HepG2 (cell line): Measurements from ENCODE around the gene NUDT3. TPM values are rescaled to one million over a fixed set of nuclear protein-coding genes. Genes with fewer than 3 reads are reported as not detected.

Source experiments
- ATF7-NPFF ChIP-seq: sonication (generic); formaldehyde crosslinking; IDR thresholded peaks from 2 replicates; pipeline ENCODE4 v1.8.1; 2023; ENCODE audit warnings: mild to moderate bottlenecking, low read depth, missing genetic modification reagents, moderate library complexity
- ELF4 ChIP-seq: sonication (generic); formaldehyde crosslinking; IDR thresholded peaks from 2 replicates; pipeline ENCODE4 v1.5.0; 2020; ENCODE audit warnings: missing genetic modification reagents, mild to moderate bottlenecking, moderate library complexity, borderline replicate concordance
- HNRNPH1 ChIP-seq: fragments of 200-400 bp; formaldehyde crosslinking; optimal IDR thresholded peaks from 2 replicates; pipeline ENCODE3; 2017; ENCODE audit warnings: mild to moderate bottlenecking, low read depth, low read length
- IRX3 ChIP-seq: sonication (generic); formaldehyde crosslinking; IDR thresholded peaks from 2 replicates; pipeline ENCODE4 v1.8.1; 2023; ENCODE audit warnings: mild to moderate bottlenecking, low read depth, missing genetic modification reagents, borderline replicate concordance
- MLXIP ChIP-seq: sonication (generic); formaldehyde crosslinking; IDR thresholded peaks from 2 replicates; pipeline ENCODE4 v1.9.0; 2021; ENCODE audit warnings: missing genetic modification reagents, borderline replicate concordance
- PHB2 ChIP-seq: fragments of 450-650 bp; IDR thresholded peaks from 2 replicates; pipeline ENCODE4 v1.6.1; 2018; ENCODE audit not compliant: partially characterized antibody
- REST ChIP-seq, 2 experiments: IDR thresholded peaks; 2 replicates each; pipeline ENCODE4 v1.6.1; 2011 to 2012; ENCODE audit warnings: low read length in 2 of 2, borderline replicate concordance in 1 of 2, low read depth in 1 of 2, mild to moderate bottlenecking in 1 of 2, moderate library complexity in 1 of 2
- SPEN ChIP-seq: sonication (generic); formaldehyde crosslinking; IDR thresholded peaks from 2 replicates; pipeline ENCODE4 v1.5.1; 2020; ENCODE audit warnings: low read depth, mild to moderate bottlenecking, missing genetic modification reagents
- U2AF2 ChIP-seq: fragments of 200-400 bp; formaldehyde crosslinking; IDR thresholded peaks from 2 replicates; pipeline ENCODE4 v1.6.1; 2017; ENCODE audit warnings: low read depth, mild to moderate bottlenecking, low read length
- USF2 ChIP-seq, 2 experiments: sonication (generic) in 1 of 2; formaldehyde crosslinking in 1 of 2; IDR thresholded peaks; 2 replicates each; pipeline versions ENCODE4 v1.5.1 to v1.6.1; 2011 to 2020; ENCODE audit warnings: borderline replicate concordance in 1 of 2, low read depth in 1 of 2, low read length in 1 of 2, mild to moderate bottlenecking in 1 of 2, missing genetic modification reagents in 1 of 2, moderate library complexity in 1 of 2
- ZFP36L2 ChIP-seq: sonication (generic); formaldehyde crosslinking; IDR thresholded peaks from 2 replicates; pipeline ENCODE4 v1.4.0; 2020; ENCODE audit warnings: missing genetic modification reagents
- ZNF317 ChIP-seq: sonication (generic); formaldehyde crosslinking; IDR thresholded peaks from 2 replicates; pipeline ENCODE4 v1.5.0; 2020; ENCODE audit warnings: mild to moderate bottlenecking, missing genetic modification reagents
- ZNF83 ChIP-seq: sonication (generic); formaldehyde crosslinking; IDR thresholded peaks from 2 replicates; pipeline ENCODE4 v1.4.0; 2020; ENCODE audit warnings: missing genetic modification reagents, mild to moderate bottlenecking, borderline replicate concordance
- polyA plus RNA-seq, 8 experiments: library from polyadenylated mRNA; depleted of rRNA in 3 of 8; stranded (reverse) in 7 of 8; unstranded in 1 of 8; fragments of >200 nt; fragmentation: Illumina TruSeq in 4 of 8; extraction: Trizol in 4 of 8; gene quantifications; 2 replicates each; pipeline versions ENCODE4 v1.2.1 to v1.2.3, GENCODE V29; 2011 to 2016; ENCODE audit warnings: low read depth in 4 of 8, missing spikeins in 1 of 8, mixed read lengths in 1 of 8; ENCODE audit not compliant: insufficient read depth in 1 of 8
- total RNA-seq, 5 experiments: library from RNA; depleted of rRNA; stranded (reverse); fragments of >200 nt; fragmentation: Illumina TruSeq; extraction: Trizol; gene quantifications; 2 replicates each; pipeline ENCODE4 v1.2.3, GENCODE V29; 2016; ENCODE audit warnings: low read depth in 1 of 5
- TF ChIP-seq, protein P1 (sequence below): sonication (generic); formaldehyde crosslinking; IDR thresholded peaks from 2 replicates; pipeline ENCODE4 v1.9.0; 2022; ENCODE audit warnings: low read depth, missing genetic modification reagents

NUDT3 gene
- total and polyA plus RNA-seq, 2 of the 13 experiments (the other 11 are each of a cell fraction or from before 2014, with no cell fraction given): 20.2 to 20.6 TPM

GRCh38 chr6:34236443-34237315 is 155.8 kb downstream of the NUDT3 start, which contains the start of gene HMGA1 (continued):
- TF ChIP-seq MLXIP: no peak
- TF ChIP-seq PHB2: no peak
- no peak for TF ChIP-seq ELF4 (CRISPR knock-in tag)
- no peak for TF ChIP-seq ZNF83 (CRISPR knock-in tag)
- TF ChIP-seq HNRNPH1: no peak
- no peak for TF ChIP-seq SPEN (CRISPR knock-in tag)
- no peak for TF ChIP-seq U2AF2
- no peak for TF ChIP-seq ZNF317
- no peak for TF ChIP-seq ATF7-NPFF (CRISPR knock-in tag)
- TF ChIP-seq, protein P1, sequence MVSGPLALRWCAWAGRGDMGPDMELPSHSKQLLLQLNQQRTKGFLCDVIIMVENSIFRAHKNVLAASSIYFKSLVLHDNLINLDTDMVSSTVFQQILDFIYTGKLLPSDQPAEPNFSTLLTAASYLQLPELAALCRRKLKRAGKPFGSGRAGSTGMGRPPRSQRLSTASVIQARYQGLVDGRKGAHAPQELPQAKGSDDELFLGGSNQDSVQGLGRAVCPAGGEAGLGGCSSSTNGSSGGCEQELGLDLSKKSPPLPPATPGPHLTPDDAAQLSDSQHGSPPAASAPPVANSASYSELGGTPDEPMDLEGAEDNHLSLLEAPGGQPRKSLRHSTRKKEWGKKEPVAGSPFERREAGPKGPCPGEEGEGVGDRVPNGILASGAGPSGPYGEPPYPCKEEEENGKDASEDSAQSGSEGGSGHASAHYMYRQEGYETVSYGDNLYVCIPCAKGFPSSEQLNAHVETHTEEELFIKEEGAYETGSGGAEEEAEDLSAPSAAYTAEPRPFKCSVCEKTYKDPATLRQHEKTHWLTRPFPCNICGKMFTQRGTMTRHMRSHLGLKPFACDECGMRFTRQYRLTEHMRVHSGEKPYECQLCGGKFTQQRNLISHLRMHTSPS: no peak
- no peak for TF ChIP-seq REST (IDR thresholded peaks at IDR 0.05; ENCODE audit: borderline replicate concordance in 1 of 2, low read depth in 1 of 2, low read length in 2 of 2)
- TF ChIP-seq USF2 (IDR thresholded peaks at IDR 0.05; ENCODE audit: low read depth, low read length): no peak
- no peak for TF ChIP-seq USF2 (CRISPR knock-in tag; IDR thresholded peaks at IDR 0.05; ENCODE audit: borderline replicate concordance)
- no peak for TF ChIP-seq ZFP36L2 (CRISPR knock-in tag)
- no peak for TF ChIP-seq IRX3
